ENCODE measurements around the gene PREB. TPM values are rescaled to one million over a fixed set of nuclear protein-coding genes. Genes with fewer than 3 reads are reported as not detected.

The PREB gene
- total RNA-seq, result 10 to 100 TPM; 12.3 to 12.6 TPM
- polyA plus RNA-seq (2013, experiment 1 of 2), result 35.8 TPM
- polyA plus RNA-seq (2013, experiment 2 of 2), result 40.7 TPM
- total RNA-seq, result 28.2 to 134 (median 66.0) reads per million in 172 experiments

- CTCF ChIA-PET, result interaction anchor here (0.5 to 2.6 kb wide), 6 partner anchors 11 to 169 kb away, joined by 3 to 8 read pairs (median 4); partner anchors contain the start of genes ABHD1 and AGBL5
These were observed at the start of gene PREB for GRCh38 chr2:27133905-27134780. Gene PREB (minus strand): TSS chr2:27134636. CDS start chr2:27134421, 215 bp downstream.

GRCh38 chr2:27184115-27184514 lies 49.7 kb upstream of the PREB start:
- H3K9me3 Mint-ChIP-seq, result no peaks in the 10 kb centered on the region
- H3K4me3 Mint-ChIP-seq, result no peak overlapping the region
- H3K36me3 ChIP-seq (ENCODE audit: insufficient read depth, low read length), result no peaks in the 10 kb centered on the region
- H3K36me3 Mint-ChIP-seq (ENCODE audit: low read depth), result no peaks in the 10 kb centered on the region
- POLR2A ChIA-PET, result no interaction called here
- intact Hi-C loops (cut with DNase I, micrococcal nuclease), result loop anchor here in 1 of 2 experiments (5.0 kb wide), 1 partner anchor 82 kb away; no protein-coding TSS in a partner anchor
- no peak overlapping the region for H3K27ac Mint-ChIP-seq
- no peak for TF ChIP-seq CTCF (IDR thresholded peaks at IDR 0.05)
- H3K27me3 Mint-ChIP-seq, result peaks cover 39% of the 10 kb centered on the region
- DNase-seq, result no peak
- CTCF ChIA-PET, result no interaction called here
- no peaks in the 10 kb centered on the region for H3K4me1 ChIP-seq (ENCODE audit: insufficient read depth, low read length)
- ATAC-seq (ENCODE audit: poor library complexity), result no peak
- H3K9me3 ChIP-seq (ENCODE audit: control insufficient read depth in 1 of 2, insufficient read depth in 1 of 2, low read length in 2 of 2), result no peaks in the 10 kb centered on the region
- no peak overlapping the region for H3K4me3 ChIP-seq (ENCODE audit: low read length)
- no peak overlapping the region for H3K27ac ChIP-seq (ENCODE audit: low read depth in 1 of 2, low read length in 2 of 2)
- peaks cover 10 to 11% of the 10 kb centered on the region in 2 experiments for H3K27me3 ChIP-seq (ENCODE audit: control insufficient read depth in 1 of 2, insufficient read depth in 2 of 2, low read length in 2 of 2)
- H3K4me1 Mint-ChIP-seq (ENCODE audit: low read depth), result no peaks in the 10 kb centered on the region

More at GRCh38 chr2:27133905-27134780, at the start of gene PREB:
- Histone ChIP-seq H3K27me3 (ENCODE audit: control insufficient read depth in 1 of 2, insufficient read depth in 2 of 2, low read length in 2 of 2) (no peaks in the 10 kb centered on the region), H3K36me3 (ENCODE audit: insufficient read depth, low read length) (peaks cover 36% of the 10 kb centered on the region), H3K4me3 (ENCODE audit: low read length) (peak within 1 kb of the TSS; percentile 90), H3K4me1 (ENCODE audit: insufficient read depth, low read length) (peaks cover 30% of the 10 kb centered on the region), H3K9me3 (ENCODE audit: control insufficient read depth in 1 of 2, insufficient read depth in 1 of 2, low read length in 2 of 2) (no peaks in the 10 kb centered on the region), H3K27ac (ENCODE audit: low read depth in 1 of 2, low read length in 2 of 2) (peak within 1 kb of the TSS; percentile 55 to 79)
- H3K27me3 Mint-ChIP-seq, result no peaks in the 10 kb centered on the region
- intact Hi-C loops (cut with DNase I, micrococcal nuclease), result loop anchor here (1.0 to 5.0 kb wide), 7 partner anchors 11 to 101 kb away; partner anchors contain the start of genes ABHD1 (in 2 of the 2), ATRAID (in 2 of the 2), SLC5A6 (in 2 of the 2) and KHK (in 1 of the 2)
- H3K36me3 Mint-ChIP-seq (ENCODE audit: low read depth), result peaks cover 35% of the 10 kb centered on the region
- peak within 1 kb of the TSS; percentile 98 for H3K4me3 Mint-ChIP-seq
- peak within 1 kb of the TSS; percentile 94 for H3K27ac Mint-ChIP-seq
- POLR2A ChIA-PET, result interaction anchor here (1.0 to 3.8 kb wide), 7 partner anchors 10 to 83 kb away, joined by 3 to 56 read pairs (median 6); partner anchors contain the start of genes ABHD1, AGBL5, ATRAID and KHK
- no peaks in the 10 kb centered on the region for H3K9me3 Mint-ChIP-seq
- ATAC-seq (ENCODE audit: poor library complexity), result peak; percentile 97
- peak; percentile 94 to 99 (median 98) for DNase-seq
- H3K4me1 Mint-ChIP-seq (ENCODE audit: low read depth), result peaks cover 19% of the 10 kb centered on the region
- TF ChIP-seq CTCF (IDR thresholded peaks at IDR 0.05), result no peak

GRCh38 chr2:27182346-27182745 lies 47.9 kb upstream of the PREB start:
- ChIA-PET CTCF (no interaction called here), POLR2A (no interaction called here)
- no peaks in the 10 kb centered on the region for H3K9me3 ChIP-seq (ENCODE audit: control insufficient read depth in 1 of 2, insufficient read depth in 1 of 2, low read length in 2 of 2)
- H3K27me3 Mint-ChIP-seq, result peaks cover 54% of the 10 kb centered on the region
- H3K36me3 Mint-ChIP-seq (ENCODE audit: low read depth), result no peaks in the 10 kb centered on the region
- H3K4me1 ChIP-seq (ENCODE audit: insufficient read depth, low read length), result no peaks in the 10 kb centered on the region
- no peak for DNase-seq
- H3K4me3 ChIP-seq (ENCODE audit: low read length), result no peak overlapping the region
- TF ChIP-seq CTCF (IDR thresholded peaks at IDR 0.05), result no peak
- no peak overlapping the region for H3K4me3 Mint-ChIP-seq
- H3K27ac ChIP-seq (ENCODE audit: low read depth in 1 of 2, low read length in 2 of 2), result no peak overlapping the region
- H3K9me3 Mint-ChIP-seq, result no peaks in the 10 kb centered on the region
- H3K27ac Mint-ChIP-seq, result no peak overlapping the region
- intact Hi-C loops (cut with DNase I, micrococcal nuclease), result loop anchor here in 1 of 2 experiments (5.0 kb wide), 1 partner anchor 80 kb away; no protein-coding TSS in a partner anchor
- no peaks in the 10 kb centered on the region for H3K36me3 ChIP-seq (ENCODE audit: insufficient read depth, low read length)
- no peaks in the 10 kb centered on the region for H3K4me1 Mint-ChIP-seq (ENCODE audit: low read depth)
- ATAC-seq (ENCODE audit: poor library complexity), result no peak
- H3K27me3 ChIP-seq (ENCODE audit: control insufficient read depth in 1 of 2, insufficient read depth in 2 of 2, low read length in 2 of 2), result peaks cover 9 to 13% of the 10 kb centered on the region in 2 experiments
